ENCODE data around the gene NPW. TPM values are rescaled to one million over a fixed set of nuclear protein-coding genes. Genes with fewer than 3 reads are reported as not detected.

The NPW gene
- total RNA-seq, 1 experiment from 2014 or later: 7.1 TPM

DNA sequence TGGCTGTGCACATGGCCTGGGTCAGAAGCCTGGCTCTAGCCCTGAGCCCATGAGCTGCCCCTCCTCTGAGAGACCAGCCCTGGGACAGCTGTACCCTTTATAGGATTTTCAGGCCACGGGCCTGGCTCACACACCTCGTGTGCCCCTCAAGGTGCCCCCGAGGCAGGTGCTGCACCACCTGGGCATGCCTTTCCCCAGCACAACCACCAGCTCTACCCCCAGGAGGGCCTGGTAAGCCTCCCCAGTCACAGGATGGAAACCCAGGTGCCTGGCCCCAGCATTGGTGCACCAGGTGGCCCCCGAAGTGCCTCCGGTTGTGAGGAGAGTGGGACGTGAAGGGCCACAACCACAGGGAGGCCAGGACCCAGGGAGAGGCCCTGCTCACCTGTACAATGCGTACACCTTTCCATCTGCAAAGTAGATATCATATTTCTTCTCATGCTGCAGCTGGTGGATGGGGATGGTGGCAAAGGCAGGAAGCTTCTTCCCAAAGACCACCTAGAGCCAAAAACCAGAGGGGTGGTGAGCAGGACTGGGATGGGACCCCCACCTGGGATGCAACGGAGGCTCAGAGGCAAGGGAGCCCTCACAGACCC lies 16.3 kb upstream of the NPW start:
- H3K27ac ChIP-seq (ENCODE audit: insufficient read length, low read depth, low read length): no peak overlapping the region
- H4K5ac ChIP-seq (ENCODE audit: insufficient read length, low read depth, low read length): no peak overlapping the region
- TF ChIP-seq, protein P1, sequence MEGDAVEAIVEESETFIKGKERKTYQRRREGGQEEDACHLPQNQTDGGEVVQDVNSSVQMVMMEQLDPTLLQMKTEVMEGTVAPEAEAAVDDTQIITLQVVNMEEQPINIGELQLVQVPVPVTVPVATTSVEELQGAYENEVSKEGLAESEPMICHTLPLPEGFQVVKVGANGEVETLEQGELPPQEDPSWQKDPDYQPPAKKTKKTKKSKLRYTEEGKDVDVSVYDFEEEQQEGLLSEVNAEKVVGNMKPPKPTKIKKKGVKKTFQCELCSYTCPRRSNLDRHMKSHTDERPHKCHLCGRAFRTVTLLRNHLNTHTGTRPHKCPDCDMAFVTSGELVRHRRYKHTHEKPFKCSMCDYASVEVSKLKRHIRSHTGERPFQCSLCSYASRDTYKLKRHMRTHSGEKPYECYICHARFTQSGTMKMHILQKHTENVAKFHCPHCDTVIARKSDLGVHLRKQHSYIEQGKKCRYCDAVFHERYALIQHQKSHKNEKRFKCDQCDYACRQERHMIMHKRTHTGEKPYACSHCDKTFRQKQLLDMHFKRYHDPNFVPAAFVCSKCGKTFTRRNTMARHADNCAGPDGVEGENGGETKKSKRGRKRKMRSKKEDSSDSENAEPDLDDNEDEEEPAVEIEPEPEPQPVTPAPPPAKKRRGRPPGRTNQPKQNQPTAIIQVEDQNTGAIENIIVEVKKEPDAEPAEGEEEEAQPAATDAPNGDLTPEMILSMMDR (conservative IDR thresholded peaks at IDR 0.05): no peak
- Mint-ChIP-seq H3K4me1 (peaks cover 13 to 25% of the 10 kb centered on the region in 2 experiments), H3K36me3 (ENCODE audit: insufficient read depth in 1 of 3, low read depth in 3 of 3) (peaks cover 16 to 43% (median 41%) of the 10 kb centered on the region in 3 experiments), H3K27me3 (ENCODE audit: low read depth) (no peaks in the 10 kb centered on the region), H3K4me3 (no peak overlapping the region), H3K9me3 (no peaks in the 10 kb centered on the region; a peak in 1 of 5 replicates), H3K27ac (no peak overlapping the region)
- no peak overlapping the region for H3K4ac ChIP-seq (ENCODE audit: low read depth, low read length)
- no peak overlapping the region for H3K56ac ChIP-seq (ENCODE audit: insufficient read length, low read depth, low read length)
- H3K9ac ChIP-seq (ENCODE audit: extremely low read depth, insufficient read length, low read length): no peak overlapping the region
- no peaks in the 10 kb centered on the region for H4K20me1 ChIP-seq (ENCODE audit: control insufficient read depth, insufficient read depth, insufficient read length)
- H3K79me2 ChIP-seq (ENCODE audit: insufficient read depth, low read length): peaks cover 20% of the 10 kb centered on the region; the same call in 1 of the 2 replicates
- H4K8ac ChIP-seq (replicated peaks; ENCODE audit: insufficient read length, low read depth, low read length): no peak overlapping the region
- no peak overlapping the region for H2AFZ ChIP-seq (ENCODE audit: low read length)
- H2BK15ac ChIP-seq (ENCODE audit: low read depth, low read length): no peak overlapping the region
- H3K79me1 ChIP-seq (ENCODE audit: insufficient read depth, low read depth, low read length, poor library complexity, severe bottlenecking): peaks cover 24% of the 10 kb centered on the region
- H3K9me3 ChIP-seq (ENCODE audit: control insufficient read depth, low read depth, low read length): no peaks in the 10 kb centered on the region
- H4K91ac ChIP-seq (ENCODE audit: insufficient read length, low read depth, low read length): no peak overlapping the region
- H2BK12ac ChIP-seq (ENCODE audit: insufficient read length, low read depth, low read length): no peak overlapping the region
- no peak overlapping the region for H2BK5ac ChIP-seq (ENCODE audit: insufficient read length, low read length)
- no peak overlapping the region for H2BK20ac ChIP-seq (ENCODE audit: low read depth, low read length, poor library complexity, severe bottlenecking)
- H3K23me2 ChIP-seq (ENCODE audit: insufficient read length, low read depth, low read length, poor library complexity, severe bottlenecking): no peaks in the 10 kb centered on the region
- no peak overlapping the region for H2BK120ac ChIP-seq (ENCODE audit: low read depth, low read length, poor library complexity, severe bottlenecking)
- H3K14ac ChIP-seq (ENCODE audit: insufficient read depth, low read length): no peak overlapping the region
- H3K18ac ChIP-seq (ENCODE audit: insufficient read length, low read depth, low read length): no peak overlapping the region
- no peaks in the 10 kb centered on the region for H3K27me3 ChIP-seq (ENCODE audit: insufficient read depth, low read length)
- H3K23ac ChIP-seq (ENCODE audit: insufficient read length, low read depth, low read length): no peak overlapping the region
- no CpG with 5 or more reads among the region's 8 CpGs for WGBS (ENCODE audit: extremely low coverage, insufficient read length, low lambda C conversion rate)
- H3T11ph ChIP-seq (ENCODE audit: low read length): no peak overlapping the region
- no peak overlapping the region for H2AK5ac ChIP-seq (ENCODE audit: insufficient read length, low read length)
- no peak overlapping the region for H3K4me2 ChIP-seq (ENCODE audit: insufficient read depth, insufficient read length, low read length)
- no peak for DNase-seq
- H3K4me1 ChIP-seq (ENCODE audit: insufficient read depth, low read length): peaks cover 2% of the 10 kb centered on the region; the same call in 1 of the 2 replicates

Measured in H9 (cell line).